ENCODE measurements around the gene HIKESHI. TPM values are rescaled to one million over a fixed set of nuclear protein-coding genes. Genes with fewer than 3 reads are reported as not detected.

The HIKESHI gene
- 62.1 TPM for polyA plus RNA-seq (2012; ENCODE audit: low read depth, missing spikeins)

DNA sequence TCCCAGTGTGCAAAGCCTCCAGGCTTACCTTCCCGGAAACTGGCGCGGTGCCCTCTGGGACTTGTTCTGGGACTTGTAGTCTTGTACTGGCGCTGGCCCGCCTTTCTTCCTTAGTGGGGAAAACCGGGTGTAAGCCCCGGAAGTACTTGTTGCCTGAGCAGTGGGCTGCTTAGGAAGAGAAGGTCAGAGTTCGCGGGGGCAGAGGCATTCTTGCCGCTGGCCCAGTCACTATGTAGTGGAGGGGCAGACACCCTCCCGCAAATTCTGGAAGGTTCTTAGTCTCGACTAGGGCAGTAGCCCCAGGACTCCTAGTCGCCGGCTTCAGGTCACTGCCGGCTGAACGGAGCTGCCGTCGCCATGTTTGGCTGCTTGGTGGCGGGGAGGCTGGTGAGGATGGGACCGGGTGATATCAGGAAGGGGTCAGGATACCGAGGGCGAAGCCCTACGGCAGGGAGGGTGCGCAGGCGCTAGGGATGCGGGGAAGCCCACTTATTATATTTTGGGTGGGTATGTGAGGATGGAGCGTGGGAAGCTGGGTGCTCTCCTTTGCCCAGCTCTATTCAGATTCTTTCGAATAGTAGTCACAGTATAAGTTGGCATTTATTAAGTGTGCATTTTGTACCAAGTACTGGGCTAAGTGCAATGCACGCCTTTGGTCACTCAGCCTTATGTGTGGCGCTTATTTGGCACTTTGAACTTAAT is at the start of gene HIKESHI:
HIKESHI (plus strand) TSS at position 149 of the 702 bp plus-strand sequence; CDS start at position 358, 209 bp downstream.
- FAIRE-seq = peak; percentile 86
- peak; percentile 51 for DNase-seq (ENCODE audit: insufficient read length, low spot score)
- TF ChIP-seq POLR2AphosphoS5 (IDR thresholded peaks at IDR 0.05; ENCODE audit: low read depth, low read length) (peak; percentile 79), POU2F2 (IDR thresholded peaks at IDR 0.05; ENCODE audit: low read depth, low read length) (peak; percentile 47; the same call in 1 of the 2 replicates), POLR2A (IDR thresholded peaks at IDR 0.05; ENCODE audit: low read depth, low read length) (peak; percentile 88), SPI1 (IDR thresholded peaks at IDR 0.05; ENCODE audit: low read depth, low read length) (no peak), TAF1 (IDR thresholded peaks at IDR 0.05; ENCODE audit: low read depth, low read length) (peak; percentile 78; the same call in 1 of the 2 replicates), PAX5 (IDR thresholded peaks at IDR 0.05; ENCODE audit: insufficient read depth, low read length, severe bottlenecking) (no peak)

DNA sequence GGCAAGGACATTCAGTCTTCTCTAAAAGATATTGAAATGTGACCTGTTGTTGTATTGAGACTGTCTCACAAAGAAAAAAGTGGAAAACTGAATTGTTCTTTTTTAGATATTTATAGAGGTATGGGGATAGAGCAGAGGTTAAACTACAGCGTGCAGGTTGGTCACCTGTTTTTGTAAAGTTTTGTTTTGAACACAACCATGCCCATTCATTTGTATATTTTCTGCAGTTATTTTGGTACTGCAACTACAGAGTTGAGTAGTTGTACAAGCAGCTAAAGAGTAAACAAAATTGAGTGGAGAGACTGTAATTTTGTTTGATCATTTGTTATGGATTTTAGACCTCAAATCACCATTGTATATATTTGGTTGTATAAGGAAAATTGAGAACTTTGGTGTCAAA is 46.1 kb upstream of the HIKESHI start:
- FAIRE-seq (peak; percentile 73), DNase-seq (ENCODE audit: insufficient read length, low spot score) (no peak)
- TF ChIP-seq POU2F2 (IDR thresholded peaks at IDR 0.05; ENCODE audit: low read depth, low read length) (no peak), POLR2AphosphoS5 (IDR thresholded peaks at IDR 0.05; ENCODE audit: low read depth, low read length) (no peak), PAX5 (IDR thresholded peaks at IDR 0.05; ENCODE audit: insufficient read depth, low read length, severe bottlenecking) (no peak), POLR2A (IDR thresholded peaks at IDR 0.05; ENCODE audit: low read depth, low read length) (no peak), SPI1 (IDR thresholded peaks at IDR 0.05; ENCODE audit: low read depth, low read length) (no peak), TAF1 (IDR thresholded peaks at IDR 0.05; ENCODE audit: low read depth, low read length) (no peak)

- DNase-seq (ENCODE audit: insufficient read length, low spot score) (no peak), FAIRE-seq (no peak)
- TF ChIP-seq TAF1 (IDR thresholded peaks at IDR 0.05; ENCODE audit: low read depth, low read length) = no peak
- TF ChIP-seq SPI1 (IDR thresholded peaks at IDR 0.05; ENCODE audit: low read depth, low read length) = no peak
- no peak for TF ChIP-seq PAX5 (IDR thresholded peaks at IDR 0.05; ENCODE audit: insufficient read depth, low read length, severe bottlenecking)
- no peak for TF ChIP-seq POLR2AphosphoS5 (IDR thresholded peaks at IDR 0.05; ENCODE audit: low read depth, low read length)
- TF ChIP-seq POLR2A (IDR thresholded peaks at IDR 0.05; ENCODE audit: low read depth, low read length) = no peak
- TF ChIP-seq POU2F2 (IDR thresholded peaks at IDR 0.05; ENCODE audit: low read depth, low read length) = no peak
Measured at GRCh38 chr11:86256608-86257007, 45.4 kb upstream of the HIKESHI start.

- TF ChIP-seq SPI1 (IDR thresholded peaks at IDR 0.05; ENCODE audit: low read depth, low read length) (no peak), TAF1 (IDR thresholded peaks at IDR 0.05; ENCODE audit: low read depth, low read length) (no peak), PAX5 (IDR thresholded peaks at IDR 0.05; ENCODE audit: insufficient read depth, low read length, severe bottlenecking) (no peak), POLR2A (IDR thresholded peaks at IDR 0.05; ENCODE audit: low read depth, low read length) (no peak), POU2F2 (IDR thresholded peaks at IDR 0.05; ENCODE audit: low read depth, low read length) (no peak), POLR2AphosphoS5 (IDR thresholded peaks at IDR 0.05; ENCODE audit: low read depth, low read length) (no peak)
- FAIRE-seq (no peak), DNase-seq (ENCODE audit: insufficient read length, low spot score) (no peak)
Measured at GRCh38 chr11:86257446-86257845, 44.6 kb upstream of the HIKESHI start.

GRCh38 chr11:86259730-86260129 is 42.3 kb upstream of the HIKESHI start:
- FAIRE-seq = no peak
- no peak for DNase-seq (ENCODE audit: insufficient read length, low spot score)
- no peak for TF ChIP-seq POU2F2 (IDR thresholded peaks at IDR 0.05; ENCODE audit: low read depth, low read length)
- TF ChIP-seq TAF1 (IDR thresholded peaks at IDR 0.05; ENCODE audit: low read depth, low read length) = no peak
- TF ChIP-seq POLR2AphosphoS5 (IDR thresholded peaks at IDR 0.05; ENCODE audit: low read depth, low read length) = no peak
- no peak for TF ChIP-seq POLR2A (IDR thresholded peaks at IDR 0.05; ENCODE audit: low read depth, low read length)
- no peak for TF ChIP-seq SPI1 (IDR thresholded peaks at IDR 0.05; ENCODE audit: low read depth, low read length)

DNA sequence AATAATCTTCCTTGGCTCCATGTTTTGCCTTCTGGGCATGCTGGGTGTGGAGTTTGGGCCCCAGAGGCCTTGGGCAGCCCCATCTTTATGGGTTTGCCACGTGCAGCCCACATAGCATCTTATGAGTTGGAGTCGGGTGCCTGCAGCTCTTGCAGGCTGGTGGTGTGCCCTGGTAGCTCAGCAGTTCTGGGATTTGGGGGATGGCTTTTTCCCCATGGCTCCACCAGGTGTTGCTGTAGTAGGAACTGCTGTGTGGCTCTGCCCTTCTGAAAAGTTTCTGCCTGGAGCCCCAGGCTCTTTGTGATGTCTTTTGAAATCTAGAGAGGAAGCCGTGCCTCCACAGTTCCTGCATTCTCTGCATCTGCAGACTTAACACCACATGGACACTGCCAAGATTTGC is 40.7 kb upstream of the HIKESHI start:
- 0 out of 2 replicates have a peak, but pooled peaks have one; percentile 6 for TF ChIP-seq POLR2A (IDR thresholded peaks at IDR 0.05; ENCODE audit: low read depth, low read length)
- TF ChIP-seq TAF1 (IDR thresholded peaks at IDR 0.05; ENCODE audit: low read depth, low read length) = no peak
- TF ChIP-seq POU2F2 (IDR thresholded peaks at IDR 0.05; ENCODE audit: low read depth, low read length) = no peak
- no peak for TF ChIP-seq SPI1 (IDR thresholded peaks at IDR 0.05; ENCODE audit: low read depth, low read length)
- TF ChIP-seq POLR2AphosphoS5 (IDR thresholded peaks at IDR 0.05; ENCODE audit: low read depth, low read length) = no peak
- TF ChIP-seq PAX5 (IDR thresholded peaks at IDR 0.05; ENCODE audit: insufficient read depth, low read length, severe bottlenecking) = no peak
- FAIRE-seq = no peak
- no peak for DNase-seq (ENCODE audit: insufficient read length, low spot score)

GRCh38 chr11:86262387-86262786 is 39.7 kb upstream of the HIKESHI start:
- TF ChIP-seq POLR2A (IDR thresholded peaks at IDR 0.05; ENCODE audit: low read depth, low read length) = no peak
- no peak for TF ChIP-seq PAX5 (IDR thresholded peaks at IDR 0.05; ENCODE audit: insufficient read depth, low read length, severe bottlenecking)
- TF ChIP-seq TAF1 (IDR thresholded peaks at IDR 0.05; ENCODE audit: low read depth, low read length) = no peak
- DNase-seq (ENCODE audit: insufficient read length, low spot score) (no peak), FAIRE-seq (no peak)

- no peak for TF ChIP-seq SPI1 (IDR thresholded peaks at IDR 0.05; ENCODE audit: low read depth, low read length)
- no peak for TF ChIP-seq POU2F2 (IDR thresholded peaks at IDR 0.05; ENCODE audit: low read depth, low read length)
- TF ChIP-seq POLR2AphosphoS5 (IDR thresholded peaks at IDR 0.05; ENCODE audit: low read depth, low read length) = no peak
- no peak for TF ChIP-seq TAF1 (IDR thresholded peaks at IDR 0.05; ENCODE audit: low read depth, low read length)
- no peak for TF ChIP-seq PAX5 (IDR thresholded peaks at IDR 0.05; ENCODE audit: insufficient read depth, low read length, severe bottlenecking)
- TF ChIP-seq POLR2A (IDR thresholded peaks at IDR 0.05; ENCODE audit: low read depth, low read length) = no peak
- FAIRE-seq (no peak), DNase-seq (ENCODE audit: insufficient read length, low spot score) (no peak)
Measured at GRCh38 chr11:86264649-86265048, 37.4 kb upstream of the HIKESHI start.

DNA sequence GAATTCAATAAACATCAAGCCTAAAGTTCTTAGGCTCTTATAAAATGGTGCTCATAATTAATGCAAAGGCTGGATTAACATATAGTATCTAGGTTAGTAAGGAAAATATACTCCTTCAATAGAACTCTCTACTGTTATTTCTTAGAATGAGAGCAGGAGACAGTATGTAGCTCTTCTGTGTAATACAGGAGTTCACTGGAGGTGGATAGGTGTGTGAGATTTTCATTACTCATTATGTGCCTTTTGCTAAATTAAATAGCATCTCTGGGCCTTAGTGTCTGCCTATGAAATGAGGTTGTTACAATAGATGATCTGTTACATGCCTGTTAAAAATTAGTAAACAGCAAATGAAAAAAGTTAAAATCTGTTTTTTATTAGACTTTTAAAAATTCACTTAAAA is 36.8 kb upstream of the HIKESHI start:
- FAIRE-seq (no peak), DNase-seq (ENCODE audit: insufficient read length, low spot score) (no peak)
- no peak for TF ChIP-seq POLR2A (IDR thresholded peaks at IDR 0.05; ENCODE audit: low read depth, low read length)
- TF ChIP-seq POU2F2 (IDR thresholded peaks at IDR 0.05; ENCODE audit: low read depth, low read length) = no peak
- no peak for TF ChIP-seq TAF1 (IDR thresholded peaks at IDR 0.05; ENCODE audit: low read depth, low read length)
- TF ChIP-seq SPI1 (IDR thresholded peaks at IDR 0.05; ENCODE audit: low read depth, low read length) = no peak
- no peak for TF ChIP-seq PAX5 (IDR thresholded peaks at IDR 0.05; ENCODE audit: insufficient read depth, low read length, severe bottlenecking)
- TF ChIP-seq POLR2AphosphoS5 (IDR thresholded peaks at IDR 0.05; ENCODE audit: low read depth, low read length) = no peak
